K562 (cell line): ENCODE data around the gene RIOK3. TPM values are rescaled to one million over a fixed set of nuclear protein-coding genes. Genes with fewer than 3 reads are reported as not detected.
A peak's percentile ranks its signal among the peaks of the same experiment; 100 is the strongest.

Source experiments
- BMI1 ChIP-seq: fragments of 150-350 bp; IDR thresholded peaks from 2 replicates; pipeline ENCODE4 v1.6.1; 2014; ENCODE audit warnings: low read length
- CBX3 ChIP-seq, 2 experiments: IDR thresholded peaks; 1 replicate in 1 of 2; 2 replicates in 1 of 2; pipeline ENCODE4 v1.6.1; 2012; ENCODE audit warnings: inconsistent platforms in 2 of 2, low read length in 2 of 2, borderline replicate concordance in 1 of 2, control low read depth in 1 of 2
- CEBPB ChIP-seq: fragments of 450-650 bp; IDR thresholded peaks from 2 replicates; pipeline ENCODE4 v1.6.1; 2016; ENCODE audit warnings: missing genetic modification characterization, missing compliant biosample characterization
- EP400 ChIP-seq: fragments of 450-650 bp; IDR thresholded peaks from 2 replicates; pipeline ENCODE4 v1.6.1; 2017; ENCODE audit warnings: antibody characterized with exemption, mild to moderate bottlenecking, moderate library complexity
- ETV6 ChIP-seq, 3 experiments: fragments of 150-350 bp in 1 of 3; sonication (generic) in 1 of 3; formaldehyde crosslinking in 1 of 3; IDR thresholded peaks; 2 replicates each; pipeline versions ENCODE4 v1.6.1 to v1.8.0; 2014 to 2022; ENCODE audit warnings: borderline replicate concordance in 2 of 3, low read depth in 2 of 3, antibody characterized with exemption in 1 of 3, low read length in 1 of 3, mild to moderate bottlenecking in 1 of 3, missing genetic modification reagents in 1 of 3
- MAFF ChIP-seq: IDR thresholded peaks from 2 replicates; pipeline ENCODE4 v1.6.1; 2012; ENCODE audit warnings: low read length, improper control_type of control experiment
- MITF ChIP-seq: IDR thresholded peaks from 2 replicates; pipeline ENCODE4 v1.6.1; 2014; ENCODE audit warnings: antibody characterized with exemption
- MTA1 ChIP-seq: fragments of 450-650 bp; IDR thresholded peaks from 2 replicates; pipeline ENCODE4 v1.6.1; 2017; ENCODE audit warnings: borderline replicate concordance
- NFE2L1 ChIP-seq: fragments of 450-650 bp; IDR thresholded peaks from 2 replicates; pipeline ENCODE4 v1.6.1; 2016; ENCODE audit warnings: missing genetic modification characterization, low read depth, mild to moderate bottlenecking, missing compliant biosample characterization, moderate library complexity, borderline replicate concordance
- TCF7 ChIP-seq: sonication (generic); IDR thresholded peaks from 2 replicates; pipeline ENCODE4 v1.6.1; 2016; ENCODE audit warnings: antibody characterized with exemption, borderline replicate concordance
- TRIM28 ChIP-seq: fragments of 450-650 bp; IDR thresholded peaks from 2 replicates; pipeline ENCODE4 v1.6.1; 2017
- polyA plus RNA-seq, 8 experiments: library from polyadenylated mRNA; depleted of rRNA in 4 of 8; stranded (reverse) in 5 of 8; unstranded in 3 of 8; fragments of >200 nt; fragmentation: Nextera tagmentation in 2 of 8; fragmentation: Illumina TruSeq in 1 of 8; extraction: Ambion mirVana in 2 of 8; extraction: Trizol in 1 of 8; gene quantifications; 2 replicates each; pipeline versions ENCODE4 v1.2.1 to v1.2.3, GENCODE V29; 2011 to 2014; ENCODE audit warnings: inconsistent platforms in 1 of 8, missing spikeins in 1 of 8
- total RNA-seq, 7 experiments: library from RNA; depleted of rRNA in 6 of 7; stranded (reverse); fragments of >200 nt in 6 of 7; fragmentation: Illumina TruSeq in 2 of 7; extraction: Trizol in 2 of 7; gene quantifications; 2 replicates each; pipeline versions ENCODE4 v1.2.1 to v1.2.3, GENCODE V29; 2011 to 2021; ENCODE audit warnings: low replicate concordance in 1 of 7
- TF ChIP-seq, protein P1 (sequence below): fragments of 450-650 bp; IDR thresholded peaks from 2 replicates; pipeline ENCODE4 v1.6.1; 2018; ENCODE audit not compliant: partially characterized antibody
- TF ChIP-seq, protein P2 (sequence below): sonication (generic); formaldehyde crosslinking; IDR thresholded peaks from 2 replicates; pipeline ENCODE4 v1.8.0; 2022; ENCODE audit warnings: mild to moderate bottlenecking, missing genetic modification reagents
- TF ChIP-seq, protein P3 (sequence below): fragments of 200-400 bp; formaldehyde crosslinking; IDR thresholded peaks from 2 replicates; pipeline ENCODE4 v1.6.1; 2017; ENCODE audit warnings: mild to moderate bottlenecking, low read depth, low read length, moderate library complexity

RIOK3 gene
- total and polyA plus RNA-seq, 9 of the 15 experiments (the other 6 are each of a cell fraction or from before 2014, with no cell fraction given): 21.4 to 89.5 (median 62.9) TPM

DNA sequence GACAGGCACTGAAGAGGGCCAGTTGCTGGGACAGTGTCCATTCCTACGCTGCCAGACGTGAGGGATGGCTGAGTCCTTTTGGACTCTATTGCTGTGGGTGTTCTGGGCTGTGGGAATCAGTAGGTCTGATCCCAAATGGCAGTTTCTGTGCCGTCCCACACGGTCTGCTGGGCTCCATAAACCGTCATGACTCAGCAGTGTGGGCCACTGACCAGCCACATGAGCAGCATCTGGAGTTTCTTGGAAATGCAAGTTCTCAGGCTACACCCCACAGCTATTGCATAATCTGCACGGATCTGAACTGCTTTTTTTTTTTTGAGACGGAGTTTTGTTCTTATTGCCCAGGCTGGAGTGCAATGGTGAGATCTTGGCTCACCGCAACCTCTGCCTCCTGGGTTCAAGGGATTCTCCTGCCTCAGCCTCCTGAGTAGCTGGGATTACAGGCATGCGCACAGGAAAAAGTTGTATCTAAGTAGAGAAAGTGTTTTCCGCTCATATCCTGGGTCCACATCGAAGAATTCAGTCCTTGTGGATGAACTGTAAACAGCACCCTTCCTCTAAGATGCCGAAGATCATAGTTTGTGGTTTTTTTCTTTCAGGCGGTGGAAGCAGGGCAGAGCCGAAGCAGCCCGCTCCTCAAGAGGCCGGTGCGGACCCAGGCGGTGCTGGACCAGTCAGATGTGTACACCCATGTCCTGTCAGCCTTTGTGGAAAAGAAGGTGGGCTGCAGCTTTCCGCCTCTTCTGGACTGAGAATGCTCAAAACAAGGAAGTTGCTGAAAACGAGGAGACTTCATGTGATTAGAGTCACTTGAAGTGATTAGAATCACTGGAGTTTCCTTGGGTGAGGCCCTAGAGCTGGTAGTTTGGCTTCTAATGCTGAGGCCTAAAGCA is 75.7 kb downstream of the RIOK3 start (continued):
- TF ChIP-seq, protein P1, sequence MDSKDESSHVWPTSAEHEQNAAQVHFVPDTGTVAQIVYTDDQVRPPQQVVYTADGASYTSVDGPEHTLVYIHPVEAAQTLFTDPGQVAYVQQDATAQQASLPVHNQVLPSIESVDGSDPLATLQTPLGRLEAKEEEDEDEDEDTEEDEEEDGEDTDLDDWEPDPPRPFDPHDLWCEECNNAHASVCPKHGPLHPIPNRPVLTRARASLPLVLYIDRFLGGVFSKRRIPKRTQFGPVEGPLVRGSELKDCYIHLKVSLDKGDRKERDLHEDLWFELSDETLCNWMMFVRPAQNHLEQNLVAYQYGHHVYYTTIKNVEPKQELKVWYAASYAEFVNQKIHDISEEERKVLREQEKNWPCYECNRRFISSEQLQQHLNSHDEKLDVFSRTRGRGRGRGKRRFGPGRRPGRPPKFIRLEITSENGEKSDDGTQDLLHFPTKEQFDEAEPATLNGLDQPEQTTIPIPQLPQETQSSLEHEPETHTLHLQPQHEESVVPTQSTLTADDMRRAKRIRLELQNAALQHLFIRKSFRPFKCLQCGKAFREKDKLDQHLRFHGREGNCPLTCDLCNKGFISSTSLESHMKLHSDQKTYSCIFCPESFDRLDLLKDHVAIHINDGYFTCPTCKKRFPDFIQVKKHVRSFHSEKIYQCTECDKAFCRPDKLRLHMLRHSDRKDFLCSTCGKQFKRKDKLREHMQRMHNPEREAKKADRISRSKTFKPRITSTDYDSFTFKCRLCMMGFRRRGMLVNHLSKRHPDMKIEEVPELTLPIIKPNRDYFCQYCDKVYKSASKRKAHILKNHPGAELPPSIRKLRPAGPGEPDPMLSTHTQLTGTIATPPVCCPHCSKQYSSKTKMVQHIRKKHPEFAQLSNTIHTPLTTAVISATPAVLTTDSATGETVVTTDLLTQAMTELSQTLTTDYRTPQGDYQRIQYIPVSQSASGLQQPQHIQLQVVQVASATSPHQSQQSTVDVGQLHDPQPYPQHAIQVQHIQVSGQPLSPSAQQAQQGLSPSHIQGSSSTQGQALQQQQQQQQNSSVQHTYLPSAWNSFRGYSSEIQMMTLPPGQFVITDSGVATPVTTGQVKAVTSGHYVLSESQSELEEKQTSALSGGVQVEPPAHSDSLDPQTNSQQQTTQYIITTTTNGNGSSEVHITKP: no peak
- peak; percentile 87 for TF ChIP-seq EP400
- TF ChIP-seq, protein P2, sequence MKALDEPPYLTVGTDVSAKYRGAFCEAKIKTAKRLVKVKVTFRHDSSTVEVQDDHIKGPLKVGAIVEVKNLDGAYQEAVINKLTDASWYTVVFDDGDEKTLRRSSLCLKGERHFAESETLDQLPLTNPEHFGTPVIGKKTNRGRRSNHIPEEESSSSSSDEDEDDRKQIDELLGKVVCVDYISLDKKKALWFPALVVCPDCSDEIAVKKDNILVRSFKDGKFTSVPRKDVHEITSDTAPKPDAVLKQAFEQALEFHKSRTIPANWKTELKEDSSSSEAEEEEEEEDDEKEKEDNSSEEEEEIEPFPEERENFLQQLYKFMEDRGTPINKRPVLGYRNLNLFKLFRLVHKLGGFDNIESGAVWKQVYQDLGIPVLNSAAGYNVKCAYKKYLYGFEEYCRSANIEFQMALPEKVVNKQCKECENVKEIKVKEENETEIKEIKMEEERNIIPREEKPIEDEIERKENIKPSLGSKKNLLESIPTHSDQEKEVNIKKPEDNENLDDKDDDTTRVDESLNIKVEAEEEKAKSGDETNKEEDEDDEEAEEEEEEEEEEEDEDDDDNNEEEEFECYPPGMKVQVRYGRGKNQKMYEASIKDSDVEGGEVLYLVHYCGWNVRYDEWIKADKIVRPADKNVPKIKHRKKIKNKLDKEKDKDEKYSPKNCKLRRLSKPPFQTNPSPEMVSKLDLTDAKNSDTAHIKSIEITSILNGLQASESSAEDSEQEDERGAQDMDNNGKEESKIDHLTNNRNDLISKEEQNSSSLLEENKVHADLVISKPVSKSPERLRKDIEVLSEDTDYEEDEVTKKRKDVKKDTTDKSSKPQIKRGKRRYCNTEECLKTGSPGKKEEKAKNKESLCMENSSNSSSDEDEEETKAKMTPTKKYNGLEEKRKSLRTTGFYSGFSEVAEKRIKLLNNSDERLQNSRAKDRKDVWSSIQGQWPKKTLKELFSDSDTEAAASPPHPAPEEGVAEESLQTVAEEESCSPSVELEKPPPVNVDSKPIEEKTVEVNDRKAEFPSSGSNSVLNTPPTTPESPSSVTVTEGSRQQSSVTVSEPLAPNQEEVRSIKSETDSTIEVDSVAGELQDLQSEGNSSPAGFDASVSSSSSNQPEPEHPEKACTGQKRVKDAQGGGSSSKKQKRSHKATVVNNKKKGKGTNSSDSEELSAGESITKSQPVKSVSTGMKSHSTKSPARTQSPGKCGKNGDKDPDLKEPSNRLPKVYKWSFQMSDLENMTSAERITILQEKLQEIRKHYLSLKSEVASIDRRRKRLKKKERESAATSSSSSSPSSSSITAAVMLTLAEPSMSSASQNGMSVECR: peak; percentile 62; the same call in 1 of the 2 replicates
- TF ChIP-seq TRIM28: no peak; the same call in 1 of the 2 replicates
- peak; percentile 100 for TF ChIP-seq CEBPB (tag)
- TF ChIP-seq, protein P3, sequence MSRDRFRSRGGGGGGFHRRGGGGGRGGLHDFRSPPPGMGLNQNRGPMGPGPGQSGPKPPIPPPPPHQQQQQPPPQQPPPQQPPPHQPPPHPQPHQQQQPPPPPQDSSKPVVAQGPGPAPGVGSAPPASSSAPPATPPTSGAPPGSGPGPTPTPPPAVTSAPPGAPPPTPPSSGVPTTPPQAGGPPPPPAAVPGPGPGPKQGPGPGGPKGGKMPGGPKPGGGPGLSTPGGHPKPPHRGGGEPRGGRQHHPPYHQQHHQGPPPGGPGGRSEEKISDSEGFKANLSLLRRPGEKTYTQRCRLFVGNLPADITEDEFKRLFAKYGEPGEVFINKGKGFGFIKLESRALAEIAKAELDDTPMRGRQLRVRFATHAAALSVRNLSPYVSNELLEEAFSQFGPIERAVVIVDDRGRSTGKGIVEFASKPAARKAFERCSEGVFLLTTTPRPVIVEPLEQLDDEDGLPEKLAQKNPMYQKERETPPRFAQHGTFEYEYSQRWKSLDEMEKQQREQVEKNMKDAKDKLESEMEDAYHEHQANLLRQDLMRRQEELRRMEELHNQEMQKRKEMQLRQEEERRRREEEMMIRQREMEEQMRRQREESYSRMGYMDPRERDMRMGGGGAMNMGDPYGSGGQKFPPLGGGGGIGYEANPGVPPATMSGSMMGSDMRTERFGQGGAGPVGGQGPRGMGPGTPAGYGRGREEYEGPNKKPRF: no peak
- peak; percentile 83 for TF ChIP-seq MTA1
- no peak for TF ChIP-seq TCF7
- TF ChIP-seq CBX3 (IDR thresholded peaks at IDR 0.05; ENCODE audit: borderline replicate concordance in 1 of 2, low read length in 2 of 2): peak in 1 of 2 experiments; percentile 75; a peak in 1 of 3 replicates
- no peak for TF ChIP-seq ETV6 (IDR thresholded peaks at IDR 0.05; ENCODE audit: borderline replicate concordance in 1 of 2, low read depth in 2 of 2, low read length in 1 of 2)
- TF ChIP-seq ETV6 (CRISPR knock-in tag; IDR thresholded peaks at IDR 0.05; ENCODE audit: borderline replicate concordance): no peak
- TF ChIP-seq BMI1: no peak
- TF ChIP-seq NFE2L1 (tag): peak; percentile 86
- TF ChIP-seq MITF: peak; percentile 53; the same call in 1 of the 2 replicates
- TF ChIP-seq MAFF: peak; percentile 96
